KMS-11 (cell line): ENCODE measurements around the gene MYO3B.

ENCODE experiments used
- H2AFZ ChIP-seq: fragments of 200-600 bp; sonication (generic); 2 replicates; pipeline ENCODE4 v1.6.1; 2016; ENCODE audit warnings: antibody characterized with exemption, mixed run types, low read depth
- H3K27ac ChIP-seq: fragments of 200-600 bp; sonication (generic); 2 replicates; pipeline ENCODE4 v1.6.1; 2016; ENCODE audit warnings: mild to moderate bottlenecking, mixed run types
- H3K27me3 ChIP-seq: fragments of 200-600 bp; sonication (generic); 2 replicates; pipeline ENCODE4 v1.6.1; 2017; ENCODE audit warnings: mild to moderate bottlenecking, low read depth, mixed run types, moderate library complexity; ENCODE audit not compliant: insufficient read depth
- H3K36me3 ChIP-seq: fragments of 200-600 bp; sonication (generic); 2 replicates; pipeline ENCODE4 v1.6.1; 2017; ENCODE audit warnings: mild to moderate bottlenecking, mixed run types; ENCODE audit not compliant: insufficient read depth
- H3K4me1 ChIP-seq: fragments of 200-600 bp; sonication (generic); 2 replicates; pipeline ENCODE4 v1.6.1; 2016; ENCODE audit warnings: mild to moderate bottlenecking, low read depth, mixed run types; ENCODE audit not compliant: poor library complexity, severe bottlenecking
- H3K4me2 ChIP-seq: fragments of 200-600 bp; sonication (generic); 2 replicates; pipeline ENCODE4 v1.7.0; 2016; ENCODE audit warnings: mild to moderate bottlenecking, mixed run types
- H3K4me3 ChIP-seq: fragments of 200-600 bp; sonication (generic); IDR thresholded peaks from 2 replicates; pipeline ENCODE4 v1.6.1; 2017; ENCODE audit warnings: low read depth, low read length, mixed read lengths; ENCODE audit not compliant: insufficient read depth
- H3K79me2 ChIP-seq: fragments of 200-600 bp; sonication (generic); 2 replicates; pipeline ENCODE4 v1.6.1; 2016; ENCODE audit warnings: low read depth, mixed run types; ENCODE audit not compliant: insufficient read depth
- H3K9ac ChIP-seq: fragments of 200-600 bp; sonication (generic); 2 replicates; pipeline ENCODE4 v1.6.1; 2016; ENCODE audit warnings: mild to moderate bottlenecking, mixed run types
- H4K20me1 ChIP-seq: fragments of 200-600 bp; sonication (generic); 2 replicates; pipeline ENCODE4 v1.6.1; 2016; ENCODE audit warnings: mild to moderate bottlenecking, mixed run types; ENCODE audit not compliant: insufficient read depth
- CTCF ChIP-seq: fragments of 200-600 bp; sonication (generic); conservative IDR thresholded peaks from 2 replicates; pipeline ENCODE4 v1.6.1; 2017; ENCODE audit warnings: low read depth, mild to moderate bottlenecking, antibody characterized with exemption, low read length, moderate library complexity, mixed read lengths

Gene MYO3B

DNA sequence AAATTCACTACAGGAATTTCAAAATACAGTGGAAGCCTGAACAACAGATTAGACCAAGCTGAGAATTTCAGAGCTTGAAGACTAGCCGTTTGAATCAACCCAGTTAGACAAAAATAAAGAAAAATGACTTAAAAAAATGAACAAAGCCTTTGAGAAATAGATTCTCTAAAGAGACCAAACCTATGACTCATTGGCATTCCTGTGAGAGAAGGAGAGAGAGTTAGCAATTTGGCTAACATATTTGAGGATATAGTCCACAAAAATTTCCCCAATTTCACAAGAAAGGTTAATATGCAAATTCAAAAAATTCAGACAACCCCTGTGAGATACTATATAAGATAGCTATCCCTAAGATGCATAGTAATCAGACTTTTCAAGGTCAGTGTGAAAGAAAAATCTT, 78.0 kb downstream of the MYO3B start:
- Histone ChIP-seq H2AFZ (no peak overlapping the region), H3K79me2 (no peaks in the 10 kb centered on the region), H3K4me3 (no peak overlapping the region), H4K20me1 (no peaks in the 10 kb centered on the region), H3K27me3 (no peaks in the 10 kb centered on the region), H3K4me2 (no peak overlapping the region), H3K4me1 (no peaks in the 10 kb centered on the region), H3K36me3 (no peaks in the 10 kb centered on the region), H3K9ac (no peak overlapping the region), H3K27ac (no peak overlapping the region)
- TF ChIP-seq CTCF, result no peak

GRCh38 chr2:170258382-170258781, 80.4 kb downstream of the MYO3B start:
- Histone ChIP-seq H3K79me2 (no peaks in the 10 kb centered on the region), H3K9ac (no peak overlapping the region), H2AFZ (no peak overlapping the region), H4K20me1 (no peaks in the 10 kb centered on the region), H3K4me3 (no peak overlapping the region), H3K27me3 (no peaks in the 10 kb centered on the region), H3K4me2 (no peak overlapping the region), H3K4me1 (no peaks in the 10 kb centered on the region), H3K36me3 (no peaks in the 10 kb centered on the region), H3K27ac (no peak overlapping the region)
- TF ChIP-seq CTCF, result no peak

DNA sequence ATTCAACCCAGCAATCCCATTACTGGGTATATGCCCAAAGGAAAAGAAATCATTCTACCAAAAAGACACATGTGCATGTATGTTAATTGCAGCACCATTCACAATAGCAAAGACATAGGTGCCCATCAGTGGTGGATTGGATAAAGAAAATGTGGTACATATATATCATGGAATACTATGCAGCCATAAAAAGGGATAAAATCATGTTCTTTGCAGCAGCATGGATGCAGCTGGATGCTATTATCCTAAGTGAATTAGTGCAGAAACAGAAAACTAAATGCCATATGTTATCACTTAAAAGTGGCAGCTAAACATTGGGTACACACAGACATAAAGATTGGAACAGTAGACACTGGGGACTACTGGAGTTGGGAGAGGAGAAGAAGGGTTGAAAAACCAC, 82.2 kb downstream of the MYO3B start:
- Histone ChIP-seq H4K20me1 (no peaks in the 10 kb centered on the region), H3K4me3 (no peak overlapping the region), H3K79me2 (no peaks in the 10 kb centered on the region), H2AFZ (no peak overlapping the region), H3K4me2 (no peak overlapping the region), H3K36me3 (no peaks in the 10 kb centered on the region), H3K9ac (no peak overlapping the region), H3K27ac (no peak overlapping the region), H3K27me3 (no peaks in the 10 kb centered on the region), H3K4me1 (no peaks in the 10 kb centered on the region)
- TF ChIP-seq CTCF, result no peak

GRCh38 chr2:170261566-170261965, 83.6 kb downstream of the MYO3B start:
- TF ChIP-seq CTCF, result no peak
- Histone ChIP-seq H3K9ac (no peak overlapping the region), H3K79me2 (no peaks in the 10 kb centered on the region)

GRCh38 chr2:170262343-170262742, 84.4 kb downstream of the MYO3B start:
- no peaks in the 10 kb centered on the region for H3K4me1 ChIP-seq
- H2AFZ ChIP-seq, result no peak overlapping the region
- no peaks in the 10 kb centered on the region for H3K36me3 ChIP-seq
- TF ChIP-seq CTCF, result no peak
- no peaks in the 10 kb centered on the region for H3K79me2 ChIP-seq
- H3K4me2 ChIP-seq, result no peak overlapping the region
- H3K9ac ChIP-seq, result no peak overlapping the region
- H3K4me3 ChIP-seq, result no peak overlapping the region
- H4K20me1 ChIP-seq, result no peaks in the 10 kb centered on the region
- H3K27me3 ChIP-seq, result no peaks in the 10 kb centered on the region
- no peak overlapping the region for H3K27ac ChIP-seq

More at GRCh38 chr2:170261566-170261965, 83.6 kb downstream of the MYO3B start:
- no peaks in the 10 kb centered on the region for H3K4me1 ChIP-seq
- no peak overlapping the region for H3K27ac ChIP-seq
- no peak overlapping the region for H3K4me3 ChIP-seq
- no peaks in the 10 kb centered on the region for H3K36me3 ChIP-seq
- no peak overlapping the region for H3K4me2 ChIP-seq
- H3K27me3 ChIP-seq, result no peaks in the 10 kb centered on the region
- H2AFZ ChIP-seq, result no peak overlapping the region
- H4K20me1 ChIP-seq, result no peaks in the 10 kb centered on the region
